Astrocyte (in vitro differentiated cells and primary cell): ENCODE measurements around the gene OSBP2.

Experiments
- CTCF ChIP-seq: IDR thresholded peaks from 2 replicates; pipeline ENCODE4 v1.5.1; 2011; ENCODE audit warnings: low read depth, mild to moderate bottlenecking, inconsistent platforms, low read length, moderate library complexity; ENCODE audit not compliant: insufficient read depth
- EZH2 ChIP-seq: IDR thresholded peaks from 2 replicates; pipeline ENCODE4 v1.6.1; 2012; ENCODE audit warnings: mild to moderate bottlenecking, low read length, inconsistent platforms; ENCODE audit not compliant: insufficient read depth

GRCh38 chr22:30718938-30719337 is 24.3 kb downstream of the OSBP2 start:
- TF ChIP-seq CTCF (no peak), EZH2 (no peak)
